ENCODE results near the gene ERMAP.

The ERMAP gene, protein sequence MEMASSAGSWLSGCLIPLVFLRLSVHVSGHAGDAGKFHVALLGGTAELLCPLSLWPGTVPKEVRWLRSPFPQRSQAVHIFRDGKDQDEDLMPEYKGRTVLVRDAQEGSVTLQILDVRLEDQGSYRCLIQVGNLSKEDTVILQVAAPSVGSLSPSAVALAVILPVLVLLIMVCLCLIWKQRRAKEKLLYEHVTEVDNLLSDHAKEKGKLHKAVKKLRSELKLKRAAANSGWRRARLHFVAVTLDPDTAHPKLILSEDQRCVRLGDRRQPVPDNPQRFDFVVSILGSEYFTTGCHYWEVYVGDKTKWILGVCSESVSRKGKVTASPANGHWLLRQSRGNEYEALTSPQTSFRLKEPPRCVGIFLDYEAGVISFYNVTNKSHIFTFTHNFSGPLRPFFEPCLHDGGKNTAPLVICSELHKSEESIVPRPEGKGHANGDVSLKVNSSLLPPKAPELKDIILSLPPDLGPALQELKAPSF

DNA sequence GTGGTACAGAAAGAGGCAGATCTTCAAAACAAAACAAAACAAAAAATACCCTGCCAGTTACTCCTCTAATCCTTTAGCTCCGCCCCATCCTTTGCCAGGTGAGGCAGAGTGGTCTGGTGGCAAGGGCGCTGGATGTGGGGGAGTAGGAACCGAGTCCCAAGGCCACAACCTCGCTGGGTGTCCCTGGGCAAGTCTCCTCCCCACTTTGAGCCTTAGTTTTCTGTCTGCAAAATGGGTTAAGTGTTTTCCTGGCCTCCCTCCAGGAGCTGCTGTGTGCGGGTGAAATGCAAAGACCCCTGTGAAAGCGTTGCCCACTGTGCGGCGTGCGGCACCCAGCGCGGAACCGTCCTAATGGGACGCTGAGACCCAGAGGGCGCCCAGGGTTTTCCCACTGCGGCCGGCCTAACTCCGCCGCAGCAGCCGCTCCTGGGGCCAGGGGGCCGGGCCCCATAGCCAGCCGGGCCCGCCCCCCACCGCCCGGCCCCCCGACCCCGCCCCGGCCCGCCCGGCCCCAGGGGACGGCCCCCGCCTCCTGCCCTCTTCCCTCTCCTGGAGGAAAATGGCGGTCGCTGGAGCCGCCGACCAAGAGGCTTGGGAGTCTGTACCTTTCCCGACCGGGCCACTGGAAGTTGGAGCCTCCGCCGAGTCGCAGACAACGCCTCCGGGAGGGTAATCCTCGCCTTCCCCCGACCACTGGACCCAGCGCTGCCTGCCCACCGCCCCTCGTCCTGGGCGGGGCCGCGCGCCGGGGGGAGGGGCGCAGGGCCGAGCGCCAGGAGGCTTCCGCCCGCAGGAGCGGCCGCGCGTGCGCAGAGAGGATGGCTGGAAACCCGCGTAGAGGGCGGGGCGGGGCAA, at the start of gene ERMAP, which contains the start of gene SVBP:
TSS of gene ERMAP (plus strand) at position 538 of the 855 bp plus-strand sequence. CDS start 13,327 bp downstream, outside the sequence.
TSS of gene SVBP (minus strand) at position 813 of the 855 bp plus-strand sequence. CDS start 853 bp downstream, outside the sequence.
- DNase-seq (ENCODE audit: low spot score): peak; percentile 93

DNA sequence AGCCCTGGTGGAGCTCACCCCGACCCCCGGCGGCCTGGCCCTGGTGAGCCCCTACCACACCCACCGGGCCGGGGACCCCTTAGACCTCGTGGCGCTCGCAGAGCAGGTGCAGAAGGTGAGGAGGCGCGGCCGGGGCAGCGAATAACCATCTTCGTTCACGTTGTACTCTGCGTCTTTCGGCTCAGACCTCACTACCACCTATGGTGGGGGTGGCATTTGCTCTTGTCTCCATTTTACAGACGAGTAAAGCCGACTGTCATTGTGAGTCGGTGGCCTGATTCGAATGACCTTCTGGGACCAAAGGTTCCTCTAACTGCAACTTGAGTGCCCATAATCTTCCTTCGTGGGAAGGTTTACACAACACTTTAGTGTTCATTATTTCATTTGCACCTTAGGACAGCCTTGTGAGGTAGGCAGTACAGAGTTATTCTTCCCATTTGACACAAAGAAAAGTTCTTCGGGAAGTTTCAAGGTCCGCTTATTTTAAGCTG, 49.4 kb upstream of the ERMAP start:
- DNase-seq (ENCODE audit: low spot score): no peak

DNA sequence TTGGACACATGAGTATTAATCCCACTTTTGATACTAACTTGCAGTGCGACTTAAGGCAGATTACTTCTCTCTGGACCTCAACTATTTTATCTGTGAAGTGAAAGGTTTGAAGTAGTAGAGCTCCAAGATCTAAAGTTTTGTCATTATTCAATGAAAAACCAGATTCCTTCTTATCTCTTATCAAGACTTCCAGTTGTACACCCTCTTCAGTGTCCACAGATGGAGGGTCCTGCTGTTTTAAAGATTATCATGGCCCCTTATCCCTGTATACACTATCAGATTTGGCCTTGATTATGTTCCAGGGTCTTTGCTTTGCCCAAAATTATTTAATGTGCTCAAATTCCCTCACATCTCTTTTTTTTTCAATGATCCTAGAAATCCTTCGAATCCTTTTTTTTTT, 48.8 kb upstream of the ERMAP start:
- no peak for DNase-seq (ENCODE audit: low spot score)

DNA sequence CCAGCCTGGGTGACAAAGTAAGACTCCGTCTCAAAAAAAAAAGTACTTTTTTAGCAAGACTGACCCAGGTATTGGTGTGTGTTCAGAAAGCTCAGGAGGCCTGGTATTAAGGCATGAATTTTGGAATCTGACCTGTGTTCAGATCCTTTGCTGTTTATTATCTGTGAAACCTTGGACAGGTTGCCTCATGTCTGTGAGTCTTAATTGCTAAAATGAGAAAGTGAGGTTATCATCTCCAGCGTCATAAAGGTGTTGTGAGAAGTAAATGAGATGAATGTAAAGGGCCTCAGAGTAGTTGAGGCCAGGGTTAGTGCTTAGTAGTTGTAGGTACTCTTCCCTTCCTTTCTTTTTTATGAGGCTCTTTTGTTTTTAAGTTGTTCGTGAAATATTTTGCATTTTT, 47.1 kb upstream of the ERMAP start:
- DNase-seq (ENCODE audit: low spot score): no peak

DNA sequence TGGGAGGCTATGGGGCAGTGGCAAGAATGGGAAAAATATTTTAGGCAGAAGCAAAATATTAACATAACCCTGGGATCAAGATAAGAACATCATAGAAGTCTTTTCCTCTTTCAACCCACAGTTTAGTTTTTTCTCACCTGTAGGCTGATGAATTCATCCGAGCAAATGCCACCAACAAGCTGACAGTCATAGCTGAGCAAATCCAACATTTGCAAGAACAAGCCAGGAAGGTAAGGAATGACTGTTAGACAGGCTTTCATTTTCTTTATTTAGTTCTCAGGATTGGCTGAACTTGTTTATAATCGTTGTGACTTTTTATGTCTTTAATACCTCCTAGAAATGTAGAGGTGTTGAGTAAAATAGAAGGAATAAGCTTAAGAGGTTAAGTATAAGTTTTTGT, 43.5 kb upstream of the ERMAP start:
- no peak for DNase-seq (ENCODE audit: low spot score)

DNA sequence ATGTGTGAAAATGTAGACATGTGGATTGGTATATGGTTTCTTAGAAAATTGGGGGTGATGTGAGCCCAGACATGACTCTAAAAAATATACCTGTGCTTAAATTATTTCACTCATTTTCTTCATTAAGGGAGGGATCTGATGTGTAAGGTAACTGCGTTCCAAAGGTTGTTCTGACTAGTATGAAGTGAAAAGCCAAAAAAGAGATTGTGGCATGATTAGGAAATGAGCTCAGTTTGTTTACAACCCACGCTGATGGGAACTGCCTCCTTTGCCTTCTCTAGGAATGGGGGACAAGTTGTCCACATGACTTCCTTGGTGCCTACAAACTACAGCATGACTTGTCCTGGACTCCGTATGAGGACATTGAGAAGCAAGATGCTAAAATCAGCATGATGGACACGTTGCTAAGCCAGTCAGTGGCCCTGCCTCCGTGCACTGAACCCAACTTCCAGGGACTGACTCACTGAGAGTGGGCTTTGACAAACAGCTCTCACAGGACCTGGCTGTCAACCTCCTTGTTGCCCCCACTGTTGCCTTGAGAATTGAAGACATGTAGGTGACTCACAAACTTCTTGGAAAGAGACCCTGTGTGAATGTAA, 41.9 kb upstream of the ERMAP start:
- no peak for DNase-seq (ENCODE audit: low spot score)

DNA sequence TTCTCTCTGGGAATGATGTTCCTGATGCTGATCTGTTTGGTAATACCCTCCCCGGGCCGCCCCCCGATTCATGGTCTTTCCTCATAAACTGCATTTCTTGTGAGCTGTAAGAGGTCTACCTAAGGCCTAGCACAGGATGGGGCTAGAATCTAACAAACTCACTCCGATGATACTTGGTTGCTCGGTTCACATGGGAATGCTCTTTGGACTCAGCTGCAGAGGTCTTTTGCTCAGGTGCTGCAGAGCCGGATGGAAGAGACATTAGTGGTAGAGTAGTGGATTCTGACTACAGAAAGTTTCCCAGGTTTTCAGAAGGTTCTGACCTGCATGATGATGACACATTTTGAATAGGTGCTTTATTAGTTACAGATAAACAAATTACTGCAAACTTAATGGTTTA, 40.4 kb upstream of the ERMAP start:
- no peak for DNase-seq (ENCODE audit: low spot score)

DNA sequence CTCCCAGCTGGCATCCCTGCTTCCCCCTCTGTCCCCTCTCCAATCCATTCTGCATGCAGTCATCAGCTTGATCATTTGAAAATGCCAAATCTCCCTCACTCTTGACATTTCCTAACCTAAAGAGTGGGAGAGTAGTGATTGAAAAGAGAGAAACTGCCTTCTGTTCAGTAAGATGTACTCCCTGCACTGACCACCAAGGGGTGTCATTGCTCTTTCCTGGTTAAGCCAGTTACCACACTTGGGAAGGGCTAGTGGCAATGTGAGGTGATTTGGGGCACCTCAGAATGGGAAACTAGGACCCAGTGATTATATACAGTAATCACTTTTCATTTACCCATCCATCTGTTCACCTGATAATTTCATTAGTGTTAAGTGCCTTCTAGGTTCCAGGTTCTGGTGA, 39.1 kb upstream of the ERMAP start:
- peak; percentile 60 for DNase-seq (ENCODE audit: low spot score)

DNA sequence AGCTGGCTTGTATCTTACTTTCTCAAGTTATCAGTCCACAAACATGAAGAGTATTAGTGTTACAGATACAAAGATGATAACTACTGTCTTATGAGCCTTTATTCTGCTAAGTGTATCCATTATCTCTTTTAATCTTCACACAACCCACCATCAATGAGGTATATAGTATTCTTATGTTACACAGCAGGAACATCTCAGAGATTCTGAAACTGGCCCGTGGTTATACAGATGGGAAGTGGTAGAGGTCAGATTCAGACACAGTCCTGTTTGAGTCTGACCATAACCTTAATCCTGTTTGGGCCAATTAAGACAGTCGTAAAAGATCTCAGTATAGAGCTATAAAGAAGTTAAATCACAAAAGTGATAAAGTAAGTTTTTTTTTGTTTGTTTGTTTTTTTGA, 37.2 kb upstream of the ERMAP start:
- DNase-seq (ENCODE audit: low spot score): no peak

DNA sequence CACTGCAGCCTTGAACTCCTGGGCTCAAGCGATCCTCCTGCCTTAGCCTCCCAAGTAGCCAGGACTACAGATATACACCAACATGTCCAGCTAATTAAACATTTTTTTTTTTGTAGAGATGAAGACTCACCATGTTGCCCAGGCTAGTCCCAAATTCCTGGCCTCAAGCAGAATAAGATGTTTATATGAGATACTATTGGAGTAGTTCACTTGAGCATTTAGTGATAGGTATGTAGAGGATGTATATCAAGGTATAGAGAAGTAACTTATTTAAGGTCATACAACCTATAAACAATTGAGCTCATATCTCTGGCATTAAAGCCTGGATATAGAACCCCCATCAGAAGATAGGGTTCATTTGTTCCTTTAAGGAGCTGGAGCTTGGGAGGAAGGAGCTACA, 36.7 kb upstream of the ERMAP start:
- DNase-seq (ENCODE audit: low spot score): no peak

DNA sequence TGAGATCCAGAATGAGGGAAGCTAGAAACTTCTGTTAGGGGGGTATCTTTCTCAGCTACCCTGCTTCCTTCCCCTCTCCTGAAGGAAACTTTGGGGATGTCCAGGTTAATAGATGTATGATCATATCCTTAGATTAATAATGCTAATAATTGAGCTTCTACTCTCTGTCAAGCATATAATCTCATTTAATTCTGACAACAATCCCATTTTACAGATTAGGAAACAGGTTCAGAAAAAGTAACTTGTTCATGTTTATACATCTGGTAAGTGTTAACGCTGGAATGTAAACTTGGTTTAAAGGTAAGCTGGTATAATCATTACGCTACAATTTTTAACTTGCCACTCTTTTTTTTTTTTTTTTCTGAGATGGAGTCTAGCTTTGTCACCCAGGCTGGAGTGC, 33.8 kb upstream of the ERMAP start:
- no peak for DNase-seq (ENCODE audit: low spot score)

DNA sequence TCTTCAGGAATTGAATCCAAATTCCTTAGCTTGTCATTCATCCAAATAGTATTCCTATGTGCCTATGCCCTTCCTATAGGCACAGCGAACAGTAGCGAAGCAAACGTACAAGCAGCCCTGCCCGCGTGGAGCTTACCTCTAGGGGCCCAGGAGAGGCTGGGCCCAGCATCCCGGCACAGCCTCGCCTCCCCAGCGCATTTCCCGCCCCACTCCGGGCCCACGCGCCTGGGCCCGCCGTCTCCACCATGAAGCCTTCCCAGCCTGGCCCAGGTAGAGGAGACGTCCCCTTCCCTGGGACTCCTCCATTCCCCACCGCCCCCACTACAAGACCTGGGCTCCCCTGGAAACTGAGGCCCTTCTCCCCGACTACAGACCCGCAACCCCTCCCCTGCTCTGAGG, 32.4 kb upstream of the ERMAP start:
- DNase-seq (ENCODE audit: low spot score): no peak

DNA sequence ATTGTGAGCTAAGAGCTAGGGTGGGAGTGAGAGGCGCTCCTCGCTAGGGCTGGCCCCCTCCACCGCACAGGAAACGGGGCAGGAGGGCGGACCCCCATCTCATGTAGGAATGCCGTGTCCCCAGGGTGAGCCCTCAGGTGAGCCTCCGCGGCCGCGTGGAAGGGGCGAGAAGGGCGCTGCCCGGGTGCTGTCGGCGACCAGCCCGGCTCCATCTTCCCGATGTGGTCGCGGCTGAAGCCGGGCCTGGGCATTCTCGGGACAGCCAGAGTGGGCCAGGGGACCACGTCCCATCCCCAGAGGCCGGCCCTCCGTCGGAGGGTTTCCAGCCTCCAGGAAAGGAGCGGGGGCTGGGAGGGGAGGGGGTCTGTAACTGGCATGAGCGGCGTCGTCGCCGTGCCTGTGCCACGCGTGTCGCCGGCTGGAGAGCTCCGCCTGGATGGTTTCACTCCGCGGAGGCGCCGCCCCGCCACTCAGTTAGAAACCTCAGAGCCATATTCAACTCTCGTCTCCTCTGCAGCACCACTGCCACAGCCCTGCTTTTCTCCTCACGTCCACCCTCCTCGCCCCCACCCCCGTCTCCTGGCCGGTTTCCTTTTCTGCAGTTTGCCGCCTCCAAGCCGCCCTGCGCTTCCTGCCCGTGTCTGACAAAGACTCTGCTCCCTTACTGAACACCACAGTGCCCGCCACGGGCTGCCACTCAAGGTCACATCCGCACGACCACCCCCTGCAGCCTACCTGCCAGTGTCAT, 31.8 kb upstream of the ERMAP start, which contains the start of gene TMEM269:
TSS of gene TMEM269 (plus strand) at position 46 of the 748 bp plus-strand sequence. CDS start 4,903 bp downstream, outside the sequence.
- no peak for DNase-seq (ENCODE audit: low spot score)

DNA sequence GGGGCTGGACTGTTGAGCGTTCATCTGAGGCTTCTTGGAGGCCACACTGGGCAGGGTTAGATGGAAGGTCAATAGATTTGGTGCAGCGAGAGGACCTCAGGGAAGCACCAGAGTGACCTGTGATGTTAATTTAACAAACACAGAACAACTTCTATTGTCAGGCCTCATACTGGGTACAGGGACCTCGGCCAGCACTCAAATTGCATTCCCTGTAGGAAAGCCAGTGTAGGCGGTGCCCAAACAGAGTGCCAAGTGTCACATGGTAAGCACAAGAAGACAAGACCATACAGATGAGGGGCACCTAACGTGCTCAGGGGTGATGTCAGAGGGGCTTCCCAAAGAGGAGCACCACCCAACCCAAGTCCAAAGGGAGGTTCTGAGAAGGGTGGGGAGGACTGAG, 30.8 kb upstream of the ERMAP start:
- no peak for DNase-seq (ENCODE audit: low spot score)

DNA sequence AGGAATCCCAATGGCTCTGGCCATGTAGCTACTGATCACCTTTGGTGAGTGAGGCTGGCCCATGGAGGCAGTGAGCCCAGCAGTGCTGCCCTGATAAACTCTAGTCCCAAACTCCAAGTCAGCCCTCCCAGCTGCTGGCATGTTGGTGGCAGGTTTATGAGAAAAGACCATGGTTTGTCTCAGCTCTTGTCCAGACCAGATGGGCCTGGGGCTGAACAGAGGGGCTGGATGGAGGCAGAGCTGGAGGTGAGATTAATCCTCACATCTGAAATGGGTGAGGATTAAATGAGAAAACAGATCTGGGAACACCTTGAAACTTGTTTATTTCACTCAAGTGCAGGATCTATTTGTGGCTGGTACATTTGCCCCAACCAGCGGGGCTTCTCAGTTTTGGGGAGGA, 28.9 kb upstream of the ERMAP start:
- no peak for DNase-seq (ENCODE audit: low spot score)

DNA sequence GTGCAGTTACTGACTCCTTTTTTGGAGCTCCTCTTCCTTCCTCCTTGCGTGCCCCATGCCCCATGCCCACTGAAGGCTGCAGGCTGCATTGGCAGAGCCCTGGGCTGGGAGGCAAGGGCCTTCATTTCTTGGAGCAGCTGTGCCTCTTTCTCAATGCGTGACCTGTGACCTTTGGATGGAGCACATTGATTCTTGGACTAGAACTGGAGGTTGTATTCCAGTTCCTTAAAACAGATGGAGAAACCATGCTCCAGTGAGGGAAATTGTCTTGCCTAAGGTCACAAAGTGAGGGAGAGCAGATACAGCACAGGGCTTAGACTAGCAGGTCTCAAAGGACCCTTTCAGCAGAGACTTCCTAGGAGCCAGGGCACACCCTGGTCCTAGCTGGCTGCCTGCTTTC, 23.1 kb upstream of the ERMAP start:
- no peak for DNase-seq (ENCODE audit: low spot score)

DNA sequence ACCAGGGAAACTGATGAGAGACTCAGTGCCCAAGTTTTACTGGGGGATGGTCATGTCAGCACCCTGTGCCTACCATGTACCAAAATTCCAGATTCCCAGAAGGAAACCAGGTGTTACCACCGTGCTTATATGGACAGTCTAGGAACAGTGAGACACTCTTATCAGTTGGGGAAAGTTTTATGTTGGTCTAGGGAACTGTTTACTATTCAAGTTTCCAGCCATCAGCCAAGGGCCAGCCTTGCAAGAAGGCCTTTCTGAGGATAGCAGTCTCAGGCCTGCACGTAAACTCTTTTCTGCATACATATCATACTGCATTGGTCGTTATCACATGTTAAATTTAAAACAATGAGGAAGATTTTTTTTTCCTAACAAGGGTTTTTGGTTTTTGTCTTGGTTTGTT, 19.5 kb upstream of the ERMAP start:
- DNase-seq (ENCODE audit: low spot score): no peak

DNA sequence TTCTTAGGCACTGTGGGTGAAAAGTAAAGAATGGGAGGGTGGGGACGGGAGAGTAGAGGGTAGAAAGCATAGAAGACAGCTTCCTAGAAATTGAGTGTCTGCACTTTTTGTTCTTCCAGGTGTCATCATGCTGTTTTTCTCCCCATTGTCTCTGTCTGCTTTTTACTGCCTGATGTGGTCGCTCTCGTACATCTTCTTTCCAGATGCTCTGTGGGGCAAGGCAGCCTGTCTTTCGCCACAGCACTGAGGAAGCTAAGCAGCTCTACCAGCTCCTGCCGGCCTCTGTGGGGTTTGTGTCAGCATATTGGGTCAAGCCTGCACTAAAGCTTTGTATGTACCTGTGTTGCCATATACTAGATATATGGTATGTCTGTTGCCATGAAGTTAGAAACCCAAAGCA, 18.9 kb upstream of the ERMAP start:
- DNase-seq (ENCODE audit: low spot score): no peak

DNA sequence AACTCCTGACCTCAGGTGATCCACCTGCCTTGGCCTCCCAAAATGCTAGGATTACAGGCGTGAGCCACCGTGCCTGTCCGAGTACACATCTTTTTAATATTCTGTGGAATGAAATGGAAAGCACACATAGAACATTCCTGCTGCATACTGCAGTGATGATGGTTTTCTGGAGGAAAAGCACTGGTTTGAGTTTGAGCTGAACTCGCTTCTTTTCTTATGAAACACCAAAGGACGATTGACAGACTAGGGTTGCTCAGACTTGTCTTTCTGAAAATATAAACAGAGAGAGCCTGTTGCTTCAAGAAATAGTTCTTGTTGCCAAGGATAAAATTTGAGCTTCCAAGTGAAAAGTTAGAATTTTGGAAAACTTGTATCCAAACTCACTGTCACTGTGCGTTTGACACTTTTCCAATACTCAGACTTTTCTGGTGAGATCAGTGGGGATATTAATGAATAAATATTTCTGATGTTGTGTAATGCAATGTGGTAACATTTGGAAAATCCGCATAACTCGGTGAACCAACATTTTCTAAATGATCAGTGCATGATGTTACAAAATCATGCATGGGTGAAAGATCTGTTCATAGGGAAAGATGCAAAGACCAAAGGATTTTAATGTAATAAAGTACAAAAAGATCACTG, 15.0 kb upstream of the ERMAP start:
- DNase-seq (ENCODE audit: low spot score): no peak

DNA sequence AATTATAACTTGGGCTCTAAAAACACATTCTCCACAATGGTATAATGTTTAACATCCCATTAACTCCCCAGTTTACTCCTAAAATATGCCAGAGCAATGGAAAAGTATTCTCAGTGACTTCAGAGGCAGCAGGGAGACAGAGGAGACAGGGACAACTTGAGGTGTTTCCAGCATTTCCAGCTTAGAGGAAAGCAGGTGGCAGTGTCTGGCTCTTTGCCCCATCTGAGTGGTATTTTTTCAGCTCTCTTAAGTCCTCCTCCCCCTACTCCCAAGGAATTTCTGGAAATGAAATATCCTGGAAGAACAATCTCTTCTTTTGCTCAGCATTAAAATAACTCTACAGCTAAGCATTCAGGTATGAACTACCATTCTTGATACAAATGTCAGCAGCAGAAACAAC, 10.8 kb upstream of the ERMAP start:
- DNase-seq (ENCODE audit: low spot score): no peak

DNA sequence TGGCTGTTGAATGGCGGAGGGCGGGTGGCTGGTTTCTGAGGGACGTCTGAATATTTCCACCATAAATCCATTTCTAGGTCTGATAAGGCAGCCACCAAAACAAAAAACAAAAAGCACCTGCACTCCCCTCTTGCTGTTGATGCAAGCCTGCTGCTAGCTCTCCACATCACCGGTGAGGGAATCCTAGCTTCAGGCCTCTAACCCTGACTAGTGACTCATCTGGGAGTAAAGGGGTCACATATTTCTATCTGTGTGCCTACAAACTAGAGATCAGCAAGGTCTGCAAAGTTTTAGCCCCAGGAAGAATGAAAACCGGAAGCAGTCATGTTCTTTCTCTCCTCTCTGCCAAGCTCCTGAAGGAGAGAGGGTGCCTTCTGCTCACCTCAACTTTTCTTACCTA, 10.3 kb upstream of the ERMAP start:
- DNase-seq (ENCODE audit: low spot score): no peak
